Muscle layer of duodenum (tissue), 2 donors: ENCODE measurements around the gene DOCK9.

Experiments
- H3K27ac ChIP-seq: one replicate; pipeline ENCODE4 v1.7.0; 2013; ENCODE audit warnings: mild to moderate bottlenecking, low read length
- H3K27me3 ChIP-seq: one replicate; pipeline ENCODE4 v1.7.0; 2013; ENCODE audit warnings: low read depth, mild to moderate bottlenecking, control low read depth, low read length
- H3K36me3 ChIP-seq, 2 donors: one replicate each; pipeline ENCODE4 v1.7.0; 2013; ENCODE audit warnings: low read length in 2 of 2, control low read depth in 1 of 2, mild to moderate bottlenecking in 1 of 2; ENCODE audit not compliant: insufficient read depth in 2 of 2, control insufficient read depth in 1 of 2
- H3K4me1 ChIP-seq, 2 donors: one replicate each; pipeline ENCODE4 v1.7.0; 2013; ENCODE audit warnings: low read length in 2 of 2, mild to moderate bottlenecking in 2 of 2, control low read depth in 1 of 2, moderate library complexity in 1 of 2; ENCODE audit not compliant: insufficient read depth in 2 of 2, control insufficient read depth in 1 of 2
- H3K4me3 ChIP-seq, 2 donors: one replicate each; pipeline ENCODE4 v1.7.0; 2013; ENCODE audit warnings: low read length in 2 of 2, low read depth in 1 of 2, mild to moderate bottlenecking in 1 of 2
- H3K9me3 ChIP-seq, 2 donors: one replicate each; pipeline ENCODE4 v1.7.0; 2013; ENCODE audit warnings: low read length in 2 of 2, control low read depth in 1 of 2, mild to moderate bottlenecking in 1 of 2; ENCODE audit not compliant: control insufficient read depth in 1 of 2
- donor health status: healthy.

Gene DOCK9

DNA sequence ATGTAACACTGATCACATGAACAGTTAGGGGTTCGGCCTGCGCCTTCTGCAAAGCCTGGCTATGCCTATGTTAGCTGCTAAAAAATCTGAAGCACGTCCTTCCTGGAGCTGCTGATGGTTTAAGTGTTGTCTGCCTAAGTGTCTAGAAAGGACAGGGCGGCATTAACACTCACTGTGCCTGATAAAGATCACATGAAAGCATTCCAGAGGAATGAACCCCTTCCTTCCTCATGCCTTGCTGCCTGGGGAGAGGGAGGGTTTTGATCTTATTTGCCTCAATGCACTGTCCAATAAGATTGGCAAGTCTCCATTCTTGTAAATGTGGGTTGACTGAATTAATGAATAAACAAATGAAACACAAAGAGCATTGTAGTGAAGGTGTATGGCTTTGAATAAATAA, 5.2 kb downstream of the DOCK9 start:
- Histone ChIP-seq H3K27me3 (no peaks in the 10 kb centered on the region), H3K9me3 (no peaks in the 10 kb centered on the region), H3K4me1 (peaks cover 0 to 87% of the 10 kb centered on the region in 2 donors), H3K27ac (peak overlapping the region; percentile 4), H3K4me3 (no peak overlapping the region), H3K36me3 (no peaks in the 10 kb centered on the region)

DNA sequence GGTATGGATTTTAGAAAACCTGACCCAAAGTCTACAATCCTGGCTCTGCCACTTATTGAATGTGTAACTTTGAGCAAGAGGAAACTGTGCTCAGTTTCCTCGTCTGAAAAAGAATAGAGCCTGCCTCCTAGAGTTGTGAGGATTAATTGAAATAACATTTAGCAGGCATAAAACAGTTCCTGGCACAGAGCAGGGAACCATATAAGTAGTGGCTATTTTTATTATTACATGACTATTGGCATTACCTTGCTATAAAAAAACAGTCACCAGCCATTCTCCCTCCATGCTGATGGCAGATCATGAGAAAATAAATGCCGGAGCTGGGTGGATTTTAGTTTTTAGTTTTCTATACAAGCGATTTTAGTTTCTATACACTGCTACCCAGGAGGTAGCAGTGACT, 5.8 kb downstream of the DOCK9 start:
- H3K9me3 ChIP-seq, result no peaks in the 10 kb centered on the region
- H3K36me3 ChIP-seq, result no peaks in the 10 kb centered on the region
- H3K4me3 ChIP-seq, result no peak overlapping the region
- H3K4me1 ChIP-seq, result peaks cover 0 to 87% of the 10 kb centered on the region in 2 donors
- peak overlapping the region; percentile 4 for H3K27ac ChIP-seq
- H3K27me3 ChIP-seq, result no peaks in the 10 kb centered on the region

DNA sequence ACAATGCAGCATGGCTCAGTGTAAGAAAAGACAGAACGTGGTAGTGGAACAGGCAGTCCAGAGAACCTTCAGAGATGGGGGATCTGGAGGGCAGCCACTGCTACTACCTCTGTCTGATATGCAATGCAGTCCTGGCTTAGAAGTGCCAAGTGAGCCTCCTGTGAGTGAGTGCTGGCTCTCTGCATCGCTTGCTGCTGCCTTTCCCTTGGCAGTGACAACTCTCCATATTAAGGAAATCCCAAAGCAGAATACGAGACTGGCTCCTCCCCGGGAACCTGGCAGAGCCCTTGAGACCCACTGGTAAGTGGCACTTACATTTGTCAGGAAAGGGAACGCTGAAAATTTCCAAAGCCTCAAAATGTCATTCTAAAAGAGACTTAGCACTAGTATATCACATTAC, 7.5 kb downstream of the DOCK9 start:
- H3K9me3 ChIP-seq, result no peaks in the 10 kb centered on the region
- no peaks in the 10 kb centered on the region for H3K27me3 ChIP-seq
- H3K4me3 ChIP-seq, result no peak overlapping the region
- peaks cover 0 to 72% of the 10 kb centered on the region in 2 donors for H3K4me1 ChIP-seq
- H3K27ac ChIP-seq, result peak overlapping the region; percentile 26
- no peaks in the 10 kb centered on the region for H3K36me3 ChIP-seq

DNA sequence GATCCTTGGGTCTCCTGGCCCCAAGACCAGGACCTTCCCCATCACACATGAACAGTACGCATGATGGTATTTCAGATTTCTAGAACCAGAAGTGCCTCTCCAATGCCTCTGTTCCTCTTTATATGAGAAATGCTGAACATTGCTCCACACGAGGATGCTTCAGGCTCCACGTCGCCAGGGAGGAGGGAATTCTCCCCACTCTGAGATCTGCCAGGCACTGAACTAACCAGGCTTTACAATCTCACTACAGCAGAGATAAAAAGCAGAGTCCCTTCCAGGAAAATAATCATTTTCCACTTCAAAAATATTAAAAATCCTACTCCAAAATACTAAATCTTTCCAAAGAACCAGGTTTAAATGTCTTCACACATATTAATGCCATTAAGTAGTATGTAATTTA, 10.4 kb downstream of the DOCK9 start:
- no peak overlapping the region for H3K4me3 ChIP-seq
- H3K4me1 ChIP-seq, result peaks cover 5 to 70% of the 10 kb centered on the region in 2 donors
- H3K36me3 ChIP-seq, result no peaks in the 10 kb centered on the region
- no peaks in the 10 kb centered on the region for H3K9me3 ChIP-seq
- no peaks in the 10 kb centered on the region for H3K27me3 ChIP-seq
- H3K27ac ChIP-seq, result no peak overlapping the region

DNA sequence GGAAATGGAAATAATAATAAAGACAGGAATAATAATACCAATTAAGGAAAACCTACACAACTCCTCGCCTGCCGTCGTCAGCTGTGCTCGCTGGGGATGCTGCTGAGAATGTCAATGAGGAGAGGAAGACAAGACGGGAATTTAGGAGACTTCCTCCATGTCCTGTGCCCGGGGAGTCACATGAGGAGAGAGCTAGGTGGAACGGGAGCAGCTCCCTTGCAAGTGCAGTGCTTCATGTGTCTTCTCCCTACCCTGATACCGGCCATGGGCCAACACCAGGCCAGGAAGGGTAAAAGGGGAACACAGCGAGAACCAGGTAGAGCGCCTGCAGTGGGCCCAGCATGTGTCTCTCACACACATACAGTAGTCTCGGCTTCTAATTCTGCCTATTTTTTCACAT, 11.8 kb downstream of the DOCK9 start:
- no peaks in the 10 kb centered on the region for H3K36me3 ChIP-seq
- no peaks in the 10 kb centered on the region for H3K27me3 ChIP-seq
- H3K9me3 ChIP-seq, result no peaks in the 10 kb centered on the region
- no peak overlapping the region for H3K27ac ChIP-seq
- peaks cover 5 to 63% of the 10 kb centered on the region in 2 donors for H3K4me1 ChIP-seq
- H3K4me3 ChIP-seq, result no peak overlapping the region

DNA sequence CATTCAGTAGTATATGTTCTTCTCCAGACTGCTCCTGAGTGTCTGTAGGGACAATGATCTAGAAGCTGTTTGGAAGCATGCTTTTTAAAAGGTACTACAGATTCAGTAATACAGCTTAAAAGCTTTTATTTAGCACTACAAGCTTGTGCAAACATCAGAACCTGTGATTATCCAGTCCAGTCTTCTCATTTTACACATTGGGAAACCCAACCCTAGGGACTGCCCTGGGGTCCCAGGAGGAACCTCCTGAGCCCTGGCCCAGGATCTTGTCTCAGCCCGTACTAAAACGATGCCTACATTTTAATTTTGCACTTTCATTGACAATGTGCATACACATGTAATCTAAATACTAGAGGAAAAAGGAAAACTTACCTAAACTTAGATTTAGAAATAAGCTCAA, 12.5 kb downstream of the DOCK9 start:
- no peaks in the 10 kb centered on the region for H3K9me3 ChIP-seq
- no peak overlapping the region for H3K4me3 ChIP-seq
- H3K27me3 ChIP-seq, result no peaks in the 10 kb centered on the region
- no peak overlapping the region for H3K27ac ChIP-seq
- no peaks in the 10 kb centered on the region for H3K36me3 ChIP-seq
- peaks cover 5 to 61% of the 10 kb centered on the region in 2 donors for H3K4me1 ChIP-seq

DNA sequence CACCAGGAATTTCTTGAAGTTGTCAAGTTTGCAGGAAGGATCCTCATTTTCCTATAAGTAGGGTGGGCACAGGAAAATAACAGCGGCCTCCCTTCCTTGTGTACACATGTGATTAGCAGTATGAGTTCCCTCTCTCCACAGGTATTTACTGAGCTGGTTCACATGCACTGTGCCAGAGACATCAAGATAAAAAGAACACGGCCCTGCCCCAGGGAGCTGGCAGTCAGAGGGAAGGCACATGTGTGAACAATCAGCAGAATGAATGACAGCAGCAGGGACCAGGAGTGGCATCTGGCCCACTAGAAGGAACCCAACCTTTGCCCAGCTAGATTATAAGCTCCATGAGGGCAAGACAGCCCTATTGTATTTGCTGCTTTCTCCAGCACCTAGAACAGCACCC, 13.9 kb downstream of the DOCK9 start:
- H3K4me3 ChIP-seq, result no peak overlapping the region
- H3K4me1 ChIP-seq, result peaks cover 5 to 58% of the 10 kb centered on the region in 2 donors
- no peaks in the 10 kb centered on the region for H3K27me3 ChIP-seq
- no peak overlapping the region for H3K27ac ChIP-seq
- no peaks in the 10 kb centered on the region for H3K36me3 ChIP-seq
- H3K9me3 ChIP-seq, result no peaks in the 10 kb centered on the region

DNA sequence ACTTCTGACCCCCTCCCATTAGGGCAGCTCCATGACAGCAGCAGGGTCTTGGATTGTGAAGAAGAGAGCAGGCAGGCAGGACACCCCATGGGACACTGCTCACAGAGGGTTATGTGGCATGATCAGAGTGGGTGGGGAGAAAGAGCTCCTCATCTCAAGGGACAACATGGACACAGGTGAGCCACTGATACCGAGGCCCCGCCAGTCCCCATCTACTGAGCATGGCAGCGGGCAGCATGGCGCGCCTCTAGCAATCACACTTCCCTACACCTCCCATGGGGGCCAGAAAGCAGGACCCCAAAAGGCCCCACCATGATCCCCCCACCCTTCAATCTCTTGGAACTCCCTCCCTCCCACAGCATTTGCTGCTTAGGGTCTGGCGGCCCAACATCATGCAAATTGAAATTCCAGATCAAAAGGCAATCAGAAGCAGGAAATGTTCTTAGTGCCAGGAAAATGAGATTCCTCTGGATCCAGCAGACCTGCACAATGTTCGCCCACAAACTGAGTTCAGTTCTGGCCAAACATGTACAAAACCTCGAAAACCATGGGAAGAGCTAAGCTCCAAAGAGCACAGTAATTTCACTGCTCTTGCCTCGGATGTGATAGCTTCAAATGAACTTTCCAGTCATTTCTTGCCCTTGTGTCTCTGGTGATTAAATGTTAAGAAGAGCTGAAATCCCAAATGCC, 14.8 kb downstream of the DOCK9 start:
- Histone ChIP-seq H3K27me3 (no peaks in the 10 kb centered on the region), H3K4me3 (no peak overlapping the region), H3K27ac (no peak overlapping the region), H3K4me1 (peaks cover 5 to 57% of the 10 kb centered on the region in 2 donors), H3K9me3 (no peaks in the 10 kb centered on the region), H3K36me3 (no peaks in the 10 kb centered on the region)

DNA sequence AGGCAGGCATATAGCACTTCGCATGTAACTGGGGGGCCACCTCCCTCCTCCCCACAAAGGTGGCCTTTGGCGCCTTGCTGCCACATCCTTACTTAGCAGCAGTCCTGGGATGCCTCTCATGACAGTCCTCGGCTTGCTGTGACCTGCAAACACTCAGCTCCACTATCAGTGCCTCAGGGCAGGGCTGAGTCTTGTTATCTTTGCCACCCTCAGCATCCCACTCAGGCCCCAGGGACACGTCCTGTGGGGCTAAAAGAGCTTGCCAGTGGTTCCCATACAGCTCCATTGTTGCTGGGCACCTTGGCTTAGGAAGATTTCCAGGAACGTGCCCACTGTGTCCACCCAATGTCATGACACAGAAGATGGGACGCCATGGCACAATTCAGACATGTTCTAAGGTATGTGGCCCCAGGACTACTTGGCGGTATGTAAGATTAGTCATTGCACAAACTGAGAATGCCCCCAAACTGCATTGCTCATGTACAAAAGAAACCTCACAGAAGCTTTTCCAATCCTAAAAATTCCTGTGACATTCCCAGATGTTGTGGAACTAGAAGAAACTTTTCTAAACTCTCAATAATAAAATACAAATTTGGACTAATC, 16.3 kb downstream of the DOCK9 start:
- Histone ChIP-seq H3K27me3 (no peaks in the 10 kb centered on the region), H3K4me1 (peaks cover 5 to 55% of the 10 kb centered on the region in 2 donors), H3K4me3 (no peak overlapping the region), H3K36me3 (no peaks in the 10 kb centered on the region), H3K27ac (no peak overlapping the region), H3K9me3 (no peaks in the 10 kb centered on the region)

DNA sequence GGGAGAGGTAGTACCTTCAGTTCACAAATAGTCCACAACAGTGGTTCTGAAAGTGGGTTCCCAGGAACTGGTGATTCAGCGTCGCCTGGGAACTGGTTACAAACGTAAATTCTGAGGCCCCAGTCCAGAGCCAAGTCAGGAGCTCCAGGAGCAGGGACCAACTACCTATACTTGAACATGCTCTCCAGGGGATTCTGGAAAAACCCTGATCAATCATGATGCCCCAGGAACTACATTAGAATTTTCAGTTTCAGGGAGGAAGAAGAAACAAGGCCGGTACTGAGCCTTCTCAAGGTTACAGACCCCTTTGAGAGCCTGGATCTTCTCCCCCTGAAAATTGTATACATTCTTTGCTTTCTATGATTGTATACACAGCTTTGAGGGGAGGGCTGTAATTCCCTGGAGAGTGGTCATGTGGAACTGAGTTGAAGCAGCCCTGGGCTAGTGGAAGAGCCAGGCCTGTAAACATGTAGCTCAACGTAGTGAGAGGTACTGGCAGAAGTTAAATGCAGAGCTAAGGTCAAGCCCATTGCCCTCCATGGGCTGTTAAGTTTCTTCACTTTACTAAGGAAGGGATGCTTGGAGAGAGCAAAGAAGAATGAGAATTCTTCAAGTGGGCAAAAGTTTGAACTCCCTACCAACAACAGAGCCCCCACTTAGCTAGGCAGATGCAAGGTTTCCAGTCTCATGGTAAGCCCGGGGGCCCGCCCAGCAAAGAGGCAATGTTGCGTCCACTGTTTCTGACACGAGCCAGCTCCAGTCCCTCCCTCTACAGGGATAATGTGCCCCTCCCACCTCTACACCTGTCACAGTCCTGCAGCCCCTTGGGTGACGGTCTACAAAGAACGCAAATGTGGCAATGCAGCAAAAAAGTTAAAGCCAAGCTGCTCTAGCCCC, 17.0 kb downstream of the DOCK9 start:
- Histone ChIP-seq H3K27me3 (no peaks in the 10 kb centered on the region), H3K4me3 (no peak overlapping the region), H3K27ac (peak overlapping the region; percentile 27), H3K9me3 (no peaks in the 10 kb centered on the region), H3K4me1 (peaks cover 5 to 55% of the 10 kb centered on the region in 2 donors), H3K36me3 (no peaks in the 10 kb centered on the region)

DNA sequence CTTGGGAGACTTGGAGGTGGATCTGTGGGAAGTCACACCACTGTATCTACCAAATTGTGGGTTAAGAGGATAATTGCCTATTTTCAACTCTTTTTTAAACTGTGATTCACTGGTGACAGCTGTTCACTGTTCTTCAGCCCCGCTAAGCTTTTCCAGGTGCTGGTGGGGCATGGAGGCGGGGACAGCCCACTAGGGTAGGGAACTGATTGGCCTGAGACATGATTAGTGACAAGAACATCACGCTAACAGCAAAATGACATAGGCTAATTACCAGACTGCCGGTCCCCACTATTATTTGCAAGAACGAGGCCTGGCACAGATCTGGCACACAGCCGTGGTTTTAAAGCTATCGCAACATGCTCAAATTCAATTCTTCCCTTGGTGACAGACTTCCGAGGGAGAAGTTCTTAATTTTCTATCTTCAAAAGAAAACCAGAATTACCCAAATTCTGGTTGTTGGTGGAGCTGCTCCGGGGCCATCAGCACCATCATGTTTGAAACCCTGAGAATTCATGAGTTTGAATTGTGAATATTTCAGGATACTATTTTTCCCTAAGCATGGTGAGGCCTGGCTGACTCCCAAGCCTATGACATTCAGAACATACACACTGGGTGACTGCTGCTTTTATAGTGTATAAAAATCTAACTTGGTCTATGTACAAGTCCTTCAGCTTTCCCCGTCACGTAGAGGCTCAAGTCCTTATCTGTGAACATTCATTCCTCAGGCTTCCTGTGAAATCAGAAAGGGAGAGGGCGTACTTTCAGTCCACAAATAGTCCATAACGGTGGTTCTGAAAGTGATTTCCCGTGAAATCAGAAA, 17.9 kb downstream of the DOCK9 start:
- Histone ChIP-seq H3K36me3 (no peaks in the 10 kb centered on the region), H3K4me3 (no peak overlapping the region), H3K27ac (no peak overlapping the region), H3K27me3 (no peaks in the 10 kb centered on the region), H3K4me1 (peaks cover 5 to 51% of the 10 kb centered on the region in 2 donors), H3K9me3 (no peaks in the 10 kb centered on the region)
